ENCODE measurements around the gene COLEC12.

COLEC12 gene

DNA sequence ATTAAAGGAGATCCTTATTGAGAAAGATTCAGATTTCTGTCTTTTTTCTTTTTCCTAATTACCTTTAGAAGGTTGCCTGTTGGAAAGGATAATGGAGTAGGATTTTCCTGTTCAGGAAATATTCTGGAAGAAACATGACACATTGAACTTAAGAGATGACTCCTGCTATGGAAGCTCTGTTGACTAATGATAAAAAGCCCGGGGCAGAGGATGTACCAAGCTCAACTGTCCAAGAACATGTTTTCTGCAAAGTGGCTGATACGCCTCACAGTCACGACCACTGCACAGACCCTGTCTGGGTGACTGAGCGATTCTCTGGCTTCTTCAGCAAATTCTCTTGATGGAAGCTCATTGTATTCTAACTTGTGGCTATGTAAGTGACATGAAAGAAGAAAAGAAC lies 146.5 kb downstream of the COLEC12 start:
- no peak for DNase-seq

DNA sequence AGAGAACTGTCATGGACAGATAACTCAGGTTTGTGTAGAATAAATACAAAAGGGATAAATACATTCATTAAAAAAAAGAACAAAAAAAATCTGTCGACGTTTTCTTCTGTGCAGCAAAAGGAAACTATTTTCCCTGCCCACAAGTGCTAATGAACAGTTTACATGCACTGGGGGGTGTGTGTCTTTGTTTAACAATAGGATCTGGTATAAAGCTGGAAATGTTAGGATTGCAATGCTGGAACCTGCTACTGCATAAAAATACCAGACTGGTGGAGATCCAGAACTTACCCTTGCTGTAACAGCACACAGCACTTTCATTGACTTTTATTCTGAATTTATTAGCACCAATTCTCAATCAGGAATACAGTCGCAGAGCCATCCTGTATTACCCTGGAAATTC lies 148.1 kb downstream of the COLEC12 start:
- no peak for DNase-seq

DNA sequence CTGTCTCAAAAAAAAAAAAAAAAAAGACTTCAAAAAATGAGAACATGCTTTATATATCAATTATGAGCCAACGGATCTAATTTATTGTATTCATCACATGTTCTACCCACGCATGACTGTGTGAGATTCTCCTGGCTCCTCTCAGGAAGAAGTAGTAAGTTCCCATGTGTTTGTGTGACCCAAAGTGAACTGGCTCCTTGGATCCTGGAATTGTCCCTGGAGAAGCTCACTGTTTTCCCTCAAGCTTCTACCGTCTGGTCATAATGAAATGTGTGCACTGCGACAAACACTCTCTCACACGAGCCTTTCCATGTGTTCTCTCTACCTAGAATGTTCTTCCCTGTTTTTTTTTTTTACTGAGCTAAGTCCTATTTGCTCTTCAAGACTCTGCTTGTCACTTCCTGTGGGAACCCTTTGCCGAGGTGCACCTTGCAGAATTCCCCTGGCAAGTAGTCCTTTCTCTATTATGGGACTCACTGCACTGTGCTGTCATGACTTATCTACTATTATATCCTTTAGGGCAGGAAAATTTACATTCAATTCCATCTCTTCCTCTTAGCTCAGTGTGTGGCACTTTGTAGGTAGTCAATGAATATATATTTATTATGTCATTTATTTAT lies 149.4 kb downstream of the COLEC12 start:
- DNase-seq: no peak

DNA sequence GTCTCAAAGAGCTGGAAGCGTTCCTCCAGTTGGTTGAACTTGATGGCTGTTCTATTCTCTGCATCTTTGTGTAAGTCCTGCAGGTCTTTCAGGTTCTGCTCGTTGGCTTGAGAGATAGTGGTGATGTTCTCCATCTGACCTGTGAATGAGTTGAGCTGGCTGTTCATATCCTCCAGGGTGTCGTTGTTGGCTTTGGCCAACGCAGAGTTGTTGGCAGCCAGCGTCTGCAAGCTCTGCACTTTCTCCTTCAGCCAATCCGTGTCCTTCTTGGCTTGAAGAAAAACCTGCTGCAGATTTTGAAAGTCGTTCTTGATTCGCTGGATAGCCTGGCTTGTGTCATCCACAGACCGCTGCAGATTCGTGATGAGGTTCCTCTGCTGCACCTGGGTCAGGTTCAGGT lies 153.9 kb downstream of the COLEC12 start:
- DNase-seq: no peak

DNA sequence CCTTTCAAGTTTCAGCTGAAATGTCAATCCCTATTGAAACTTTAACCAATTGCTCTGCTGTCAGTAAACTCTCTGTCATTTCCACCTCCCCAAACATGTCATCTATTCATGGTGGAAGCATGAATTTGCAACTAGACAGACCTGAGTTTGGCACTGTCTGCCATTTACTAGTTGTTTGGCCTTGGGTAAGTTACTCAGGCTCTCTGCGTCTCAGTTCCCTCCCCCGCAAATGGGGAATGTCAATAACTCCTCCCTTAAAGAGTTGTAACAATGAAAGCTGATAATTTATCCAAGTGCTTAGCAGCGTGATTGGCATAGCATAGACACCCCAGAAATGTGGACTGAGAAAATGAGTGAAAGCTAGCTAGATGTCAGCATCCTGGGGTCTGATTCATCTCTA lies 159.4 kb downstream of the COLEC12 start:
- no peak for DNase-seq

DNA sequence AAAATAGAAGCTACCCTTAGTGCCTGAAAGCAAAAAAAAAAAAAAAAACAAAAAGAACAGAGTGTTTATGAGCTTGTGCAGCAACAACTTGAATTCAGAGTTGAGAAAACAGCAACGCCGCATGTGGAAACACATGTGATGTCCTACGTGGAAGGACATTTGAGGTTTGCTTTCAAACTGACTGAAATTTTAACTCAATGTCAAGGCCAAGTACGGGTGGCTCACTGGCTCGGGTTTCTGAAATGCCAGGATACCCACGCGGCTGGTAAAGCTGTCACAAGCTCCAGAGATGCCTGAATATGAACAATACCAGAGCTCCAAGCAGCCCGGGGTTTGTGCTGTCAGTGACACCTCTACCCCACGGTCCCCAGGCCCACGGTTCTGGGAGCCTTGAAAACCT lies 160.5 kb downstream of the COLEC12 start:
- DNase-seq: no peak

DNA sequence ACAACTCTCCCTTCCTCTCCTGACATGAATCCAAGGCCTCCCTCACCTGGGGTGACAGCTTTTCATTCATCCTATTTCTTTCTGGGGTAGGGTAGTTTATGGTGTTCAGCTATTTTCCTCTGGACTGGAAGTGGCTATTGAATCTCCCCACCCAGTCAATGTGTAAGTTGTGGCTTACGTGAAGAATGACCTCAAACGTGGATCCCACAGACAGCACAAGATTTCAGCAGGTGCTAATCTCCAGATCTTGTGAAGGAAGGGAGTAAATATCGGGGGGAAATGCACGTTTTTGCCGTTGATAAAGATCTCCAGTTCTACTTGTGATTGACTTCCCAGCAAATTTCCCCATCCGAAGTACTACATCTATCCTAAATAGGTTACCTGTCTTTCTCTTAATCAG lies 161.3 kb downstream of the COLEC12 start:
- no peak for DNase-seq

DNA sequence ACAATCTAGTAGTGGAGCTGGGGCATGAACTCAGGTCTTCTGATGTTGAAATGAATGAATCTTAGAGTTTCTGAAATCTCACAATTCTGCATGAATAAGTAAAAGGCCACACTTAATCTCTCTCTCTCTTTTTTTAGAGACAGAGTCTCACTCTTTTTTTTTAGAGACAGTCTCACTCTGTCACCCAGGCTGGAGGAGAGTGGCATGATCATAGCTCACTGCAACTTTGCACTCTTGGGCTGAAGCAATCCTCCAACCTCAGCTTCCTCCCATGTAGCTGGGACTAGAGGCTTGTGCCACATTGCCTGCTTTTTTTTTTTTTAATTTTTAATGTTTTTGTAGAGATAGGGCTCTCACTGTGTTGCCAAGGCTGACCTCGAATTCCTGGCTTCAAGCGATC lies 163.8 kb downstream of the COLEC12 start:
- DNase-seq: no peak

DNA sequence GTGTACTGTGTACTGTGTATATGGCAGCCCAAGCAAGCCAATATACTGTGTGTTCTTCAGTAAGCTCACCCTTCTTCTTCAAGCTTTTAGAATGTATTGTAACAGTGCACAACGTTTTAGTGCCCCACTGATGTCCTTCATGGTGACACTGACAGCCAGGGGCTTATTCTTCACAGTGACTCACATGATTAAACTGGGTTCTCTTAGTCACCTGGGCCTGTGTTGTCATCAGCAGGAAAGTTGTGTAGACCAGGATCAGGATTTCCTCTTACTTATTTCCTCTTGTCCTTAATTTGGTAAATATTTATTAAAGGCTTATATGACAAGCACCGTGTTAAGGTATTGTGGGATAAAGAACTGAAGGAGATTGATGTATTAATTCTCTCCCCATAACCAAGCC lies 164.8 kb downstream of the COLEC12 start:
- DNase-seq: no peak

DNA sequence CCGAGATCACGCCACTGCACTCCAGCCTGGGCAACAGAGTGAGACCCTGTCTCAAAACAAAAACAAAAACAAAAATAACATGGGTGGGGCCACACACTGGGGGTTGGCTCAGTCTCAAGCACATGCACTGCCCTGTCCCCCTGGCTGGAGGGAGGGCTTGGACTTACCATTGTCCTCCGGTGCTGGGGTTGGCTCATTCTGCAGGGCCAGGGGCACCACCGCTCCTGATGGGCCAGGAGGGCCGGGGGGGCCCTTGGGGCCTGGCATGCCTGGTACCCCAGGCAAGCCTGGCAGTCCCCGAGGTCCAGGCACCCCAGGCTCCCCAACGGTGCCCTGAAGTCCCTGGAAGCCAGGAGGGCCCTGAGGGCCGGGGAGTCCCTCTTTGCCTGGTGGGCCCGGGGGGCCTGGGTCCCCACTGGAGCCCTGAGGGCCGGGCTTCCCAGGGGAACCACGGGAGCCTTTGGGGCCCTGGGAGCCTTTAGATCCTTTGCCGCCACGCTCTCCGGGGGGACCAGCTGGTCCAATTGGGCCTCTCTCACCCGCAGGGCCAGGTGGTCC lies 165.8 kb downstream of the COLEC12 start:
- DNase-seq: no peak

DNA sequence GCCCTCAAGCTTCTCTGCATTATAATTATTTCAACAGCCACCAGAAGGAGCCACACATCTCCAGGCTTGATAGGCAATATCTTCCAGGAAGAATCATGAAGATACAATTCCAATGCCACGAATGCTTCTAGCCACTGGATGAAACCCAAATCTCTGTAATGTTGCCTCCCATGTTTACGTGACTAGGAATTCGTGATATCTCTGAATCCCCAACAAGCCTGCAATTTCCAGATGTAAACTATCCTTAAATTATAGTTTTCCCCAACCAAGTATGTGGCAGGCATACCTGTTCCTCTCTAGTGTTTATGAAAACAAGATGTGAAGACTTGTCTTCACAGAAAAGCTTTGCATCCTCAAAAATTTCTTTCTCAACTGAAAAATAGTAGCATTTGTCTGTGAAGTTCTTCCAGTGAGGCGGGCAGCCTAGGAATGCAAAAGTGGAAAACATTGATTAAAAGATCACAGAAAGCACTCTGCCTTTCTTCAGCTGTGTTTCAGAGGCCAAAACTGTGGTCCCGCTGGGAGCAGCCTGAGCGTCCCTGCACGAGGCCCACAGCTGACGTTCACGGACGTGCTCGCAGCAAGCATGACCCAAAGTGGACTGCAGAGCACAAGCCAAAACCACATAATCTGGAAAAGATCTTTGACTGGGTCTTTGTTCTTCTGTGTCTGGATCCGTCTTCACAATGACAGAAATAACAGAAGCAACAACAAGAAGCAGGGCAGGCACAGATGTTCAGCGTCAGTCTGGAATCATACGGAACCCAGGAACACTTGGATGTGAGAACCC lies 167.6 kb downstream of the COLEC12 start:
- DNase-seq: no peak

DNA sequence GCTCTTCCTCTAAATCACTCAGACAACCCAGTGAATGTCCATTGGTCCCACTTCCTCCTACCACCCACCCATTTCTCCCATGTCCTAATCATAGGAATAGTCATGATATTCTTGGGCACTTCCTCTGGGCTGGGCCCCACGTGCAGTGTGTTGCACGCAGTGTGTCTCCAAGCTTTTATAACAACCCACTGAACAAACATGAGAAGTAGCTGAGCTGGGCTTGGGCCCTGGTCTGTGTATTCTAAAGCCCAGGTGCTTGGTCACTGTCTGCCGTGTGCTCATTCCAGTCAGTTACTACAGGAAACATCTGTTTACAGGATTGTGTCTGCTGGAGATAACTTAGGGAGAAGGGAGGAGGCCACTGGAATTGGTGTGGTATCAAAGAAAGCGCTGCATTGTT lies 168.5 kb downstream of the COLEC12 start:
- no peak for DNase-seq

DNA sequence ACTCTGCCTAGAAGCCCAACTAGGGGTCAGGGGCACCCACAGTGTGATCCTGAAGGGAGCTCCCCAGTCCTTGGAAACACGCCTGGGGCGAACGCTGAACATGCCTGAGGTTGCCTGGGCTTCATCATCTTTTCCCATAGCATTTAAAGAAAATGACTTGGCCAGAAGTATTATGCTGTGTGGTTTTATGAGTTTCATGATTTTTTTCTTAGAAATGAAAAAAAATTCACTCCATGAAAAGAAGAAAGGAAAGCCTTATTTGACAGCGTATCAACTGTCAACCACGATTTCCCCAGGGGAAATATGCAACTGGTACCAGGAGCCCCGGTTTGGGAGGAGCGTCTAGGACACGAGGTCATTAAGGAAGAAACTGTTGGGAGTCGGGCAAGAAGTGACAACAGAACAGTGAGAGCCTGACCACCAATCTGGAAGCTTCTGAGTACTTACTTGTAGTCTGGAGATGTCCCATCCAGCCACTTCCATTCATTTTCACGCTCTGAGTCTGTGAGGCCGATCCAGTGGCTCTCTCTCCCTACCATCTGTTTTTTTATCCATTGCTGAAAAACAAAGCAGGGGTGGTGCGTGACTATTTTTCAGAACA lies 169.2 kb downstream of the COLEC12 start:
- DNase-seq: no peak

DNA sequence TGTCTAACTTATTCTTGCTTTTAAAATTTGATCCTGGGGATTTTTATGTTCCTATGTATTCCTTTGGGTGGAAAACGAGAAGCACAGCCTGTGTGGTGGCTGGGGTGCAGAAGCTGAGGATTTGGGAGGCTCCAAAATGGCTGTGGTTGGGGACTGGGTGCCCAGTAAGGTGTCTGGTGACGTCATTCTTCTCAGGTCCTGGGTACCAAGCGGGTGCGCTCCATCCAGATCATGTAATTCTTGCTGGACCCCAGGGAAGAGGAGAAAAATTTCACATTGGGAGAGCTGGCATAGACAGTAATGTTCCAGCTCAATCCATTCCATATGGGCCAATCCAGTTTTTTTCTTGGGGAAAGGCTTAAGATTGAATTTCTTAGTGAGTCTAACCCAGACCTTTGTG lies 171.6 kb downstream of the COLEC12 start:
- DNase-seq: no peak

DNA sequence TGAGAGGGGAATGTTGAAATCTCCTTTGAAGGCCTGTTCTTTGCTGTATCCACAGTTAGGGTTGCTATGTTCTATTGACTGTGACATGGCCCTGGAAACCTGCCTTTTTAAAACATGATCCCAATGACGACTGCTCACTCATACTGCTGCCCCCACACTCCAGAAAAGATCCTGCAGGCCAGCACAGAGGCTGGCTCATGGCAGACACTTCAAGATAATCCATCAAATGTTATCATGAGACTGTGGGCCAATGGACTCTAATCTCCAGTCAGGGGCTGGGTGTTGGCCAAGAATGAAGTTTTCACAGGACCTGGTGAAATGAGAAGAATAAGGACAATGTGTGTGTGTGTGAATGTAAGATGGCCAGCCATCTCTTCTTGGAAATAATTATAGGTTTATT lies 173.7 kb downstream of the COLEC12 start:
- no peak for DNase-seq

DNA sequence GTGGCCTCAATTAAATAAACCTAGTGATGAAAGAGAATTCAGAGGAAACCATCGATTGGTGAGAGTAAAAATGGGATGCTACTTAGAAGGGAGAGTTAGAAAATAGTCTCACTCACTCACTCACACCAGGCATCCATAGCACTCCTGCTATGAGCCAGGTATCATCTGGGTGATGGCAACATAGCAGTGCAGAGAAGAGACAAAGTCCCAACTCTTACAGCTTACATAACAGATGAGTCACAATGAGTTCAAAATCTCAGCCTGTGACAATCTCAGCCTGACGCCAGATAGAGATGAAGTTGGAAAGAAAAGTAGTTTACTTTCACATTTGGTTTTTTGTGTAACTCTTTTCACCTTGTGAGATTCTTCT lies 177.3 kb downstream of the COLEC12 start:
- DNase-seq: no peak

DNA sequence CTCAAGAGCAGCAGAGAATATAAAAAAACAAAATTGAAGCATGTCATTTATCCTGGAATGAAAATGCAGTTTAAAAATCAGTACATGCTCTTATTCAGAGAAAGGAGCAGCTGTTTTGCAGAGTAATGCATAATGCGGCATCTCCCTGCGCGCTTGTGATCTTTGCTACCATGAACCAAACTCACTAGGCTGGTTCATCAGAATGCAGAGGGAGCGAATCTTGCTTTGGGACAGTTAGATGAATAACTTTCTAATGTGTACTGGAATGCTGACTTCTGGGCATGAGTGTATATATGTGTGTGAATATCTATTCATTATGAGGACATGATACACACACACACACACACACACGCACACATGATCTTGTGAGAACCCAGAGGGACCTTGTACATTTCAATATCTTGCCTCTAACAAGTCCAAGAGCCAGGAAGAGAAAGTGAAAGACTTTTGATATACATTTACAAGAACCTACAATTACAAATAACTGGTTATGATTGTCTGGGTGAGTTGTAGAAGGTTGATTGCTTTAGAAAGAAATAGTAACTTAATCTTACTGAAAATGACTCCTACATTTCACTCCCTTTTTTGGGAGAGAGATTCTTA lies 178.5 kb downstream of the COLEC12 start:
- DNase-seq: no peak

DNA sequence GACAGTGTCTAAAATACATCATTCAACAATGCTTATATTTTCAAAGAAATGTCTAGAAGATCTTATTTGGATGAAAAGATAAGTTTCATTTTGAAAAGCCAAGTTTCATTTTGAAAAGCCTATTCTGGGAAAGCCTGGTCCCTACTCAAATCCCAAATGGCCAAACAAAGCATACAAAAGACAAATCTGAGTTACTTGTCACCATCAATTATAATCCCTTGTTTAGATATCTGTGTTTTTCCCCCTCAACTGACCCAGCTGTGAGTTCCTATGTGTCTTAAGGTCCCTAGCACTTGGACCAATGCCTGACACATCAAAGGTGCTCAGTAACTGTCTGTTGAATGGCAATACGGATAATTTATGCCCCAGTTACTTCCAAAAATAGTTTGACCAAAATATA lies 180.3 kb downstream of the COLEC12 start:
- no peak for DNase-seq

DNA sequence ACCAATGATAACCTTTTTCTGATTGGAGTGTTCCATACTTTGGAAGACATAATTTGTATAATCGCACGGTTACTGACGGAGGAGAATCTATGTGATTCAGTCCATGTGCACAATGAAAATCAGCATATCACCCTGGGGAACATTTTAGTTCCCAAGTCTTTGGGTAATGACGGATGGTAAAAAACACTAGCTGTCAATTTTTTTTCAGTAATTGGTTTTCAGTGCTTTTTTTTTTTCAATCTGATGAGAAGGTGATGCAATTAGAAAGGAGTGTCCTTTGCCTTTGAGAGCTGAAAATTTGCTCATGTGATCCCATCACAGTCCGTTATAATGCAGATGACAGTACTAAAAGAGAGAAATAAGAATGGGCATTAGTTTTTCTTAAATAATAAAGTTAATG lies 180.8 kb downstream of the COLEC12 start:
- DNase-seq: no peak

DNA sequence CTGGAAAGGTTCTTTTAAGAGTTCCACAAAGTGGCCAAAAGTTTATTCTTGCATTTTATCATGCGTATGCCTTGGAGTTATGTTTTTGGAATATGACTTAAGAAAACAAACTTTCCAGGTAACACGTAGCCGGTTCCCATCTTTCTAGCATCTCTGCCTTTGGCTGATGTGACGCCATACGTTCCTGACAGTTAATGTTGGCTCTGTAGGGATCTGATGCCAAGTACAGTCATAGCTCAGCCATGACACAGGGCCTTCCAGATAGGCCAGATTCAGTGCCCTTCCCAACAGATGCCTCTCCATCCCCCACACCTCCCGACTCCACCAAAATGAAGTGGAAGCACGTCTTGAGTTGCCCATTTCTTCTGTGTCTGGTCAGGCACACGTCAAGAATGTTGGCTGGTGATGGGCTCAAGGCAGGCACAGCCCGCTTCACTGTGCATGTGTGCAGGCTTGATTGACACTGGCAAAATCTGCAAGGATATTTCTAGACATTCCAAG lies 181.7 kb downstream of the COLEC12 start:
- DNase-seq: no peak

DNA sequence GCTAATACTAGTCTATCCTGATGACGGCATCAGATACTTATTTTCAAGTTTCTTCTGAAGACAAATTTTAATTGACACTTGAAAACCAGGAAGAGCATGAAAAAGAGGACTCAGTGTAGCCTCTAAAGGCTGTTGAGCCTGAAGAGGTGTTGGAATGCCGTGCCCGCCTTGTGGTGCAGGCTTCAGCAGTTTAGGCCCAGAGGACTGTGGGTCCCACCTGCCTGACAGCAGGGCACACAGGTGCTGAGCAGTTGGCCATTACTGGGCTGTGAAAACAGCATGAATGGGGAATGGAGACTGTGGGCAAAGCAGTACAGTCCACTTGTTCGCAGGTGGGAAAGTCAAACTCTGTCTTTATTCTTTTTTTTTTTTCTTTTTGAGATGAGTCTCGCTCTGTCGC lies 182.9 kb downstream of the COLEC12 start:
- no peak for DNase-seq

DNA sequence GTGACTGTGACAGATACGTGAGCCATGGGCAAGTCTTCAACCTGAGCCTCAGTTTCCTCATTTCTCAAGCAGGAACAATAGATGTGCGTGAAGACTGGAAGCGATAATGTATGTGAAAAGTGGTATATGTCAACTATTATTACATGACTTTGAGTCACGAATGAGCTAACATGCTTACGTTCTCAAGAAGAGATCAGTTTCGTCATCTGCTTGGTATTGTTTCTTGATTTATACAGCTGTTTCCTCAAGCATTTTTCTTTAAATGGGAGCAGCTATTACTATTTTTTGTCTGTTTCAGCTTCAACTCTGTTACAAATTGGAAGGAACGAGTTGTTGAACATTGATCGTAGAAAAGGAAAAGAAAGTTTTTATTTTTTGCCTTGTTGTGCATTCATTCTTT lies 184.1 kb downstream of the COLEC12 start:
- DNase-seq: no peak

DNA sequence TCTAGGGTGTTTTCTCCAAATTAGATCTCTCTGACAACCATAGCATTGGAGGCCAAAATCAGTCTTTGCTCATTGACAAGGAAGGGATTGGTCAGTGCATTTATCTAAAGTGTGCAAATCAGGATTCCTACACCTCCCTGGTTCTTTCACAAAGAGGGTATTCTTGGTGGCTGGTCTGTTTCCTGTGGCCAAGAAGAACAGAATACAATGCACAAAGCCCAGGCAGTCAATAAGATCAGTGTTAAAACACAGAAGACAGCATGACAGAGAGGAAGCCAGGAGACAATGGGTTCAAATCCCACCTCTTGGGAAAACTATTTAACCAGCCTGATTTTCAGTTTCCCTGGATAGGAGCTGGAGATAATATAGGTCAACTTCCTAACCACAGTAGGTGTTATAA lies 186.6 kb downstream of the COLEC12 start:
- DNase-seq: no peak

DNA sequence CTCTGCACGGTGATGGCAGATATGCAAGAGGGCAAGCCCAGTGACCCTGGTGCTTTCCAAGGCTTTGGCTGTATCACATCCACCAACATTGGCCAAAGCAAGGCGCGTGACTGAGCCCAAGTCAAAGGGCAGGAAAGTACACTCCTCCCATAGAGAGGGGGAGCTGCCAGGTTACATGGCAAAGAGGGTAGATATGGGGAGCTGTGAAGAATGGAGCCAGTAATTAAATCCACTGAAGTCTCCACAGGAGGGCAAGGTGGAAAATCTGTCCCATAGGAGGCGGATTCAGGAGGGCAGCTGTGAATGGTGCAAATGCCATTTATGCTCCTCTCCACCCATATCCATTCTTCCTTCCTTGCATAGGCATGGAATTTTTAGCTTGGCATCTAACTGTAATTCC lies 188.1 kb downstream of the COLEC12 start:
- no peak for DNase-seq

Measured in NCI-H510A (cell line).